Fibroblast of villous mesenchyme (primary cell): ENCODE results near the gene ERH. TPM values are rescaled to one million over a fixed set of nuclear protein-coding genes. Genes with fewer than 3 reads are reported as not detected.
"Not testable (repeated sequence)": the region's sequence is repeated elsewhere in the genome, so short reads cannot be mapped to it uniquely, and the experiment has no call there.

Experiments used
- DNase-seq: peaks from one replicate; pipeline ENCODE4 v3.0.0-alpha.2; 2010; ENCODE audit warnings: low read depth
- H3K4me3 ChIP-seq: 2 replicates; pipeline ENCODE4 v1.5.1; 2011; ENCODE audit warnings: low read depth, mild to moderate bottlenecking, low read length
- CTCF ChIP-seq: IDR thresholded peaks from 2 replicates; pipeline ENCODE4 v1.5.1; 2012; ENCODE audit warnings: low read depth, mild to moderate bottlenecking, low read length; ENCODE audit not compliant: insufficient read depth
- total RNA-seq: library from RNA; depleted of rRNA; stranded (reverse); fragments of >200 nt; gene quantifications from 2 replicates; pipeline ENCODE4 v1.2.3, GENCODE V29; 2012

The ERH gene
- total RNA-seq, 1 donor: 121 TPM

GRCh38 chr14:69398818-69399210 lies 715 bp upstream of the ERH start:
- no peak for TF ChIP-seq CTCF
- peak overlapping the region; percentile 91 for H3K4me3 ChIP-seq
- DNase-seq: no peak

GRCh38 chr14:69395929-69396328 lies 2.2 kb downstream of the ERH start:
- DNase-seq: no peak
- no peak overlapping the region for H3K4me3 ChIP-seq
- no peak for TF ChIP-seq CTCF

- no peak overlapping the region for H3K4me3 ChIP-seq
- TF ChIP-seq CTCF: no peak
- DNase-seq: no peak
Observed at GRCh38 chr14:69392481-69392880, 5.6 kb downstream of the ERH start.

GRCh38 chr14:69391400-69391799 lies 6.7 kb downstream of the ERH start:
- DNase-seq: peak; percentile 36
- not testable (repeated sequence) for H3K4me3 ChIP-seq

- no peak for TF ChIP-seq CTCF
- peak; percentile 28 for DNase-seq
- H3K4me3 ChIP-seq: no peak overlapping the region
Observed at GRCh38 chr14:69387311-69387710, 10.8 kb downstream of the ERH start.

- H3K4me3 ChIP-seq: no peak overlapping the region
- no peak for DNase-seq
- no peak for TF ChIP-seq CTCF
Observed at GRCh38 chr14:69378274-69378673, 19.8 kb downstream of the ERH start.

GRCh38 chr14:69376439-69376838 lies 21.7 kb downstream of the ERH start:
- no peak overlapping the region for H3K4me3 ChIP-seq
- DNase-seq: peak; percentile 74
- TF ChIP-seq CTCF: no peak
